HG03432 (cell line): ENCODE results near the gene RIC8B.
"Not testable (repeated sequence)": the region's sequence is repeated elsewhere in the genome, so short reads cannot be mapped to it uniquely, and the experiment has no call there.

ENCODE experiments used
- ATAC-seq: cut with Tn5 transposase; IDR thresholded peaks from one replicate; pipeline ENCODE4 v1.9.1; 2021; ENCODE audit warnings: mild to moderate bottlenecking, moderate library complexity; ENCODE audit not compliant: unreplicated experiment

Gene RIC8B, protein sequence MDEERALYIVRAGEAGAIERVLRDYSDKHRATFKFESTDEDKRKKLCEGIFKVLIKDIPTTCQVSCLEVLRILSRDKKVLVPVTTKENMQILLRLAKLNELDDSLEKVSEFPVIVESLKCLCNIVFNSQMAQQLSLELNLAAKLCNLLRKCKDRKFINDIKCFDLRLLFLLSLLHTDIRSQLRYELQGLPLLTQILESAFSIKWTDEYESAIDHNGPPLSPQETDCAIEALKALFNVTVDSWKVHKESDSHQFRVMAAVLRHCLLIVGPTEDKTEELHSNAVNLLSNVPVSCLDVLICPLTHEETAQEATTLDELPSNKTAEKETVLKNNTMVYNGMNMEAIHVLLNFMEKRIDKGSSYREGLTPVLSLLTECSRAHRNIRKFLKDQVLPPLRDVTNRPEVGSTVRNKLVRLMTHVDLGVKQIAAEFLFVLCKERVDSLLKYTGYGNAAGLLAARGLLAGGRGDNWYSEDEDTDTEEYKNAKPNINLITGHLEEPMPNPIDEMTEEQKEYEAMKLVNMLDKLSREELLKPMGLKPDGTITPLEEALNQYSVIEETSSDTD

DNA sequence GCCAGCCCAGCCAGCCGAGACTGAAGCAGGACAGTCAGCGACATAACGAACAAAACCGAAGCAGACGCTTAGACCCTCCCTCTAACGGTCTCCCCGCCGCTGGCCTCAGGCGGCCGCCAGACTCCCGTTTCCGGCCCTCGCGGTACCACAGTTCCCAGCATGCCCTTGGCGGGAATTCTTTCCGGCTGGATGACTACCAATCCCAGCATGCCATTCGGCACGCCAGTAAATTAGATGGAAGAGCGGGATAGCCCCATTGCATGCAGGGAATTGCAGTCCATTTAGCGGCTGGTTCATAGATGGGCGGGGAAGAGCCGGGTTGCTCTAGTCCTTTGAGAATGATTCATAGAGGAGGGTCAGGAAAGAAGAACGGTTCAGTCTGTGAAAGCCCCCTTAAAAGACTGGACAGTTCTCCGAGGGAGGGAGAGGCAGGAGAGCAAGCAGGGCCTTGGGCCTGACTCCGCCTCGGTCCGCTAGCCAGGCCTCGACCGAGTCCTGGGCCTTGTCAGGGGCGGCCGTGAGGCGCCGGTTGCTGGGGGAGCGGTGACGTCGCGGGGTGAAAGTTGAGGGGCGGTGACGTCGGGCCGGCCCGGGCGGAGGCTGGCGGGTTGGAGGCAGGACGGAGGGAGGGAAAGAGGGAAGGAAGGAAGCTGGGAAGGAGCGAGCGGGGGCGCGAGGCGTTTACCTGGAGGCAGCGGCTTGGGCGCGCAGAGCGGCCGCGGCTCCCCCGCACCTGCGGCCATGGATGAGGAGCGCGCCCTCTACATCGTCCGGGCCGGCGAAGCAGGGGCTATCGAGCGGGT, at the start of gene RIC8B:
RIC8B (plus strand) TSS at position 678 of the 803 bp plus-strand sequence; CDS start at position 742, 64 bp downstream.
- peak; percentile 93 for ATAC-seq

DNA sequence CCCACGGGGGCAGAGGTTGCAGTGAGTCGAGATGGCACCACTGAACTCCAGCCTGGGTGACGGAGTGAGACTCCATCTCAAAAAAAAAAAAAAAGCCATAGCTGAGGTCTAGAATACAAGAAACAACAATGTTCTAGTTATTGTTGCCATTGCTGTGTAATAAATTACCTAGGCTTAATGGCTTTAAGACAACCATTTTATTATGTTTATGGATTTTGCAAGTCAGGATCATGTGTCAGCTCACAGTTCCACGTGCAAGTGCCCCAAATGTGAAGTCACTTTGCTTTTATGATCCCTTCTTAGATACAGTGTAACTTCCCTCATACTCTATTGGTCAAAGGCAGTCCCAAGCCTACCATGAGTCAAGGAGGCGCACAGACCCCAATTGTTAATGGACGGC, 49.5 kb upstream of the RIC8B start:
- ATAC-seq: no peak

DNA sequence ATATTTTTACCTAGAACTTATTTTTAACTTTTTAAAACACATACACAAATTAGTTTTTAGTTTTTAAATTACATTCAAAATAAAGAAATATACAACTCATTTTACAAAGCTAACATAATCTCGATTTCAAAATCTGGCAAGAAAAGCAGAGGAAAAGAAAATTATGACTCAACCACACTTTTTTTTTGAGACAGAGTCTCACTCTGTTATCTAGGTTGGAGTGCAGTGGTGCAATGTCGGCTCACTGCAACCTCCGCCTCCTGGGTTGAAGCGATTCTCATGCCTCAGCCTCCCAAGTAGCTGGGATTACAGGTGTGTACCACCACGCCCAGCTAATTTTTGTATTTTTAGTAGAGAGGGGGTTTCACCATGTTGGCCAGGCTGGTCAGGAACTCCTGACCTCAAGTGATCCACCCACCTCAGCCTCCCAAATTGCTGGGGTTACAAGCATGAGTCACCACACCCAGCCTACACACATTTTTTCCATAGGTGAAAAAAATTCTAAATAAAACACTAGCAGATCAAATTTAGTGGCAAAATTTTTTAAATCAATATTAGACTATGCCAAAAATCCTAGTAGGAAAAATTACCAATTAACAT, 47.8 kb upstream of the RIC8B start:
- ATAC-seq: not testable (repeated sequence)

DNA sequence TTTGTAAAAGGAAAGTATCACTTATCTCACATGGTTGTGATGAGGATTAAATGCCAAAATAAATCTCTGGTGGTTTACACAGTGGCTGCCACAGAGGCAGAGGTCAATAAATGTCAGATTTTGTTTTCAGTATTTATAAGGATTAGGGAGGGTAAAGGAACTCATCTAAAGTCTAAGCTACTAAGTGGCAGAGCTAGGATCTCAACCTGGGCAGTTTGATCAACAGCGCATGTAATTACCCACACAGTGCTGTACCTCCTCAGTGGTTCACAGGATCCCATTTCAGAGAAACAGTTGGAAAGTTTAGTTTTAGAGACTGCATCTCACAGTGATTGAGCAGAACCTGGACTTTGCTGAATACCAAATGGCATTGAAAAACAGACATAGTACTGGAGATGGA, 44.9 kb upstream of the RIC8B start:
- ATAC-seq: no peak

DNA sequence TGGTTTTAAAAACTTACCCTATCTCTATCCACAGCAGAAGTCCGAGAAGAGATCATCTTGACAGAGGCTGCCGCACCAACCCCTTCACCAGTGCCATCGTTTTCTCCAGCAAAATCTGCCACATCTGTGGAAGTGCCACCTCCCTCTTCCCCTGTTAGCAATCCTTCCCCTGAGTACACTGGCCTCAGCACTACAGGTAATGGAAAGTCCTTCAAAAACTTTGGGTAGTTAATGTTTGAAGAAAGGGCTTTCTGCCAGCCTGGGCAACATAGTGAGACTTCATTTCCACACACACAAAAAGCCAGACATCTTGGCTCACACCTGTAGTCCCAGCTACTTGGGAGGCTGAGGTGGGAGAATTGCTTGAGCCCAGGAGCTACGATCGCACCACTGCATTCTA, 41.6 kb upstream of the RIC8B start:
- ATAC-seq: no peak

DNA sequence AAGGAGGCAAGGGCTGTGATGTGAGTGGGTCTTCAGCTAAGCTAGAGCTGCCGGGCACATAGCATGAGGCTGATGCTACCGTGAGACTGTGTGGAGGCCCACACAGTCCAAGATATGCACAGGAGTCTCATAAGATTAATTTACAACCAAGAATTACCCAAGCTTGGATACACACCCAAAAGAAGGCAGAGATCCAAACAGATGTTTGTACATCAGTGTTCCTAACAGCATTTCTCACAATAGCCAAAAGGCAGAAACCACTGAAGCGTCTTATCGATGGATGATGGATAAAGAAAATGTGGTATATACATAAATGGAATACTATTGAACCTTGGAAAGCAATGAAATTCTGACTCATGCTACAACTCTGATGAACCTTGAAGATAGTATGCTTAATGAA, 40.8 kb upstream of the RIC8B start:
- no peak for ATAC-seq

DNA sequence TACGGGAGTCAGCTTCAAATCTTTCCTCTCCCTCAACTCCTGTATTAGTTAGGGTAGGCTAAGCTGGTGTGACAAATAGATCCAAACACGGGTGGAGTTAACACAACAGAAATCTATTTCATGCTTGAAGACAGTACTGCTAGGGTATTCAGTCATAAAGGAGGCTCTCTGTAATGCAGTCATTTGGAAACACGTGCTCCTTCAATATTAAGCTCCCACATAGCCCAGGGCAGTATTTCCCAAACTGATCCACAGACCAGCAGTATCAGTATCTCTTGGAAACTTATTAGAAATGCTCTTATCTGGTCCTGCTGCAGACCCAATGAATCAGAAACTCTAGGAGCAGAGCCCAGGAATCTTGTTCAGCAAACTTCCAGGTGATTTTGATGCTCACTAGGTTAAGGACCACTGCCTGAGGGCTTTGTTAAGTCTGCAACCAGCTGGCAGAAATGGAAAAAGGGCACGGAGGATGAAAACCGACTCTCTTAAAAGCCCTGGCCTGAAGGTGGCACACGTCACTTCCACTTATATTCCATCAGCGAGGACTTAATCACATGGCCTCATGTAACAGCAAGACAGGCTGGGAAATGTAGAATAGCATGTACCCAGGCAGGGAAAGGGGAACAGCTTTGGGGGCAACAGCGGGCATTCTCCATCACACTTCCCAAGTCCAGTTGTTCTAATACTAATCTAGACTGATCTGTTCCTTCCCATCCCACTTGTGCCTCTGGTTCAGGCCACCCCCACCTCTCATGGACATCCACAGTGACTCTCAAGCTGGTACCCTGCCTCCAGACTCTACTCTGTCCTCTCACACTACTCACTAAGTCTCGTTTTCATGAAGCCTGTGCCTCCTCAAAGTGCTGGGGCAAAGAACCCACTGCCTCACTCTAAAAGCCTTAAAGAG, 38.2 kb upstream of the RIC8B start:
- no peak for ATAC-seq

DNA sequence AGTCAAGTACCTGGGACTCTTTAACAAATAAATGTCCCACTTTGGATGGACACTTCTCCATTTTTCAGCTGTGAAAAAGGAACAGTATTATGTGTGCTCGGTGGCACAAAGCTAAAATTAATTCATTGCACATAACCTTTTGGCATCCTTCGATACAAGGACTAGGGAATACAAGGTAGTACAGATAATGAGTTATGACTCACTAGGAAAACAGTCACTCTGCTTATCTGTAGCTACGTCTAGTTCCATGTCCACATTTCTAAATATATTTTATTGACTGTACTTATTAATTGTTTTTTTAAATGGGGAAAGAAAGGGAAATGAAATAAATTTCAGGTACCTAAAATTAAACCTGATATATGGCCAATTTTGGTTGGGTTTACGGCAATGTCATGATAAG, 35.2 kb upstream of the RIC8B start:
- no peak for ATAC-seq

DNA sequence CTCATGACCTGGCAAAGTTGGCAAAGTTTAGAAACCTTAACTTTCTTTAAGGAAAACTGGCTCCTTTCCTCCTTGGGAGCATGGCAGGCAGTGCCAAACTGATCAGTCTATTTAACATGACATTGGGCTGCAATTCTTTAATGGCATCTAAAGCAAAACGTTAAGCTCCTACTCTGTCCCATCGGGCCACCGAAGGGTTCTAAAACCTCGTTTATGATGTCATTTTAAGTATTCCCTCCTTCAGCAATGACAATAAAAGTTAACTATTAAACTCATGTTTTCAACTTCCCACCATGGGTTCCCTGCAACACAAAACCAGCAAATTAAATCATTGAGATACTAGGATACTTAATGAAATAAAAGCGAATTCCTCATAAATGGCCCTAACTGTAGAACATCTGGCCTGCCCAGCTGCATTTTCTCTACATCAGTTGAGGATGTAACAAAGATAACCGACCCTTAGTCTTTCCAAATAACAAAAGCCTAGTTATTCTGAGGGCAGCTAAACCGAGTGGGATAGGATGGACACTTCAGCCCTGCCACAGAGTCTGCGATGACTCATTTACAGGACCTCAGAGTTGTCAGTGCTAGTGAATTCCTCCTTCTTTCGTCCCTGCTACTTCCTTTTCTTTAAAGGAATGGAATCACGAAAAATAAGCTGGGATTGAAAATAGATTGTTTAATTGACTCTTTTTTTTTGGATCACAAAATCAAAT, 34.5 kb upstream of the RIC8B start:
- ATAC-seq: no peak

DNA sequence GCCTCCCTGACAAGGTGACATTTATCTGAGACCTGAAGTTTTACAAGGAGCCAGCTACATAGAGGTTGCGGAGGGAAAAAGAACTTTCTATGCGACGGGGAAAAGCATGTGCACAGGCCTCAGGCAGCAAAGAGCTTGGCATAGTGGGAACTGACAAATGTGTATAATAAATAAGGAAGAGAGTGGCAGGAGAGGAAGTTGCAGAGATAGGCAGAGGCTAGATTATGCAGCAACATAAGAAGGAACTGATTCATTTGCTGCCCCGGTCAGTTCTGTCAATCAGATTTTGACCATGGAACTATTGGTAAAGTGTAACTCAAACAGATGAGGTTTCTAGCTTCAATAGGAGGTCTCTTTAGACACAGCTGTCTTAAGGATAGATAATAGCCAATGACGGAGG, 33.7 kb upstream of the RIC8B start:
- no peak for ATAC-seq

DNA sequence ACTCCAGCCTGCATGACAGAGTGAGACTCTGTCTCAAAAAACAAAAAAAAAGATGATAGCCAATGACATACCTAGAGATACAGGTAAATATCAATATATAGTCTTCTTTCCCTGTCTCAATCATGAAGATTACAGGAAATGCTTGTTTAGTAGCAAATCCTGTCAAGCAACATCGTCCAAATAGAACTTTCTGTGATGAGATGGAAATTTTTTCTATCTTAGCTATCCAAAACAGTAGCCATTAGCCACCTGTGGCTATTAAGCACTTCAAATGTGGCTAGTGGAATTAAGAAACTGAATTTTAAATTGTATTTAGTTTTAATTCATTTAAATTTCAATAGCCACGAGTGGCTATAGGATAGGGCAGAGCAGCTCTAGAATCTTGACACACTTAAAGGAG, 33.2 kb upstream of the RIC8B start:
- ATAC-seq: no peak

DNA sequence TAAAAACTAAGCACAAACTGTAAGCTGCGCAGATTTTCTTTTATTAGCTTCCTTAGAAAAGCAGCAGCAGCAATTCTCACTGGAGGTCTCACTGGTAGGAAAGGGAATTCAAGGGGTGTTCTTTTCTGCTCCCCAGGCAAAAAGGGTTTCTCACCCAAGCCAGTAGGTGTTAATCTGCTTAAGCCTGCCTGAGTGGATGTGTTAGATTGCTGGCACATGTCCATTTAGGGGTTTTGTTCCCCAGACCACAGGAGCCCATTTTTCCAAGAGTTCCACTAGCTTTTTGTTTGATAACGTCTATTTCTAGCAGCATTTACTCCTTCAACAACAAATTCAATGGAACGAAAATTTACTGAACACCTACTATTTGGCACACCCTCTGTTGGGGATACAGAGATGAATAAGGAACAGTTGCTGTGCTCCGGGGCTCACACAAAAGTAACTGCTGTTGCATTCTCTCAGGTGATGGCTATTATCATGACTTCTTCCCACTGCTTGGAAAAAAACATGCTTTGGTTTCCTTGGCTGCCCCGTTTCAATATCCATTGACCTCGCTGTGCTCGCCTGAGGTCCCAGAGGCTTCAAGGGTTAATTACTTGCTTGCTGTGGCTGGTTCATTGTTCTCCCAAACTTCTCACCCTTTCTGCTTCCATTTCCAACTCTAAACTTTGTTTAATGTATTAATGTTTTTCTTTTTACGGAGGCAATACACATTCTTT, 31.1 kb upstream of the RIC8B start:
- no peak for ATAC-seq

DNA sequence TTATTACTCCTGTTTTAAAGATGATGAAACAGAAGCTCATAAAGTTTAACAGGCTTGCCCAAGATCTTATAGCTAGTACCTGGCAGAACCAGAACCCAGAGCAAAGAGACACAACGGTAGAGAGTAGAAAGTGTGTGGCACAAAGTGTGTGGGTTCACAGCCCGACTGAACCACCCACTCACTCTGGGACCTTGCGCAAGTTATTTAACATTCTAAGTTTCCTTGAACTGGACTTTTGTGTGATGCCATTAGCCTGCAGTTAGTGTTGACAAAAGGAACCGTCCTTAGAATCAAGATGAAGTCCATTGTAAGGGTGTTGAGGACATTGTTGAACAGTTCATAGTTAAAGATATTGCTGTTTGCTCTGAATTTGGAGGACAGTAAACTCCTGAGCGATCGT, 29.9 kb upstream of the RIC8B start:
- ATAC-seq: no peak

DNA sequence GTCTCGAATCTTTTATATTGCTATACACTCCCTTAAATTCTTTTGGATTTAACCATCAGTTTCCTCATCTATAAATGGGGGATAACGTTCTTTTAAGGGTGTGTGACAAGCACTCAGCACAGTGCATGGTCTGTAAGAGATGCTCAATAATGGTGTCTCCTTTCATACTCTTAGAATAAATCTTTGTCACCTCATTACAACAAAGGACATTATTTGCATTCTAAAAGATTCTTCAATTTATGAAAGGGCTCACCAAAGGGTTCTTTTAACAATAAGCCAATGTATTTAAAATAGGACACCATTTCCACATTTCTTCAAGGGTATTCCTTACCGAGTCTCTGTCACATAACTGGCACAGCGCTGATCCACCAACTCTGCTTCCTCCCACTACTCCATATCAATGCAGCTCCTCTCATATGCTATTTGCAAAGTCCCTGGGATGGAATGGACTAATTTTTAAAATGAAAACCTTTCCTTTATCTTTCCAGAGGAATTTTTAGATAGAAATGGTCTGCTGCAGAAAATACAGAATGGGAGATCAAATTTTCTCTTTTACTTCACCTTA, 29.2 kb upstream of the RIC8B start:
- no peak for ATAC-seq

DNA sequence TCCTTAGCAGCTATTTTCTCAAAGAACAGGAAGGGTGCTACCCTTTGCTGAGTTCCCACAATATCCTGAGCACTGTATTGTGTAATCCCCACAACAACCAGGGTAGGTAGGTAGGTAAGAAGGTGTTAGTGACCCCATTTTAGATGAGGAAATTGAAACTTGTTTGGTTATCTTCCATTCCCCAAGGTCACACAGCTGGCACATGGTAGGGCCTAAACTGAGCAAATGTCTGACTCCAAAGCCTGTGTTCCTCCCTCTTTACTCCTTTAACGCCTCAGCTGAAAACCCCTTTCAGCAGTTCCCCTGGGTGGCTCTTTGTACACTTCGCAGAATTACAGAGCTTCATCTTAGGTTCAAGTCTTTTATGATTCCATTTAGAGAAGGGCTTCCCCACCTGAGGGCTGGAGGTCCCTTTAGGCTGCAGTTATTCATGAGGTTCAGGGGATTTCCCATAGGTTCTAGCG, 26.5 kb upstream of the RIC8B start:
- ATAC-seq: no peak

DNA sequence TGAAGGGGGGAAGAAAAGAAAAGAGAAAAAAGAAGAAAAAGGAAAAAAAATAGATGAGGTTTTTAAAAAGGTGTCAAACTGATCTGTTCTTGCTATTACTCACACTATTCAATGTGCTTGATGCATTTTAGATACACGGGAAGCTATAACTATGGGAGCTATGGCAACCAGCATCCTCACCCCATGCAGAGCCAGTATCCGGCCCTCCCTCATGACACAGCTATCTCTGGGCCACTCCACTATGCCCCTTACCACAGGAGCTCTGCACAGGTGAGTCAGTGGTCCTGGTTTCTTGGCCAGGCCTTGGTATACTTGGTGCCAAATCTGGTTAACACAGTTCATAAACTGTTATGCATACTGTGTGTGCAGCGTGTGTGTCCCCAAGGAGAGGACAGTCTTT, 24.0 kb upstream of the RIC8B start:
- no peak for ATAC-seq

DNA sequence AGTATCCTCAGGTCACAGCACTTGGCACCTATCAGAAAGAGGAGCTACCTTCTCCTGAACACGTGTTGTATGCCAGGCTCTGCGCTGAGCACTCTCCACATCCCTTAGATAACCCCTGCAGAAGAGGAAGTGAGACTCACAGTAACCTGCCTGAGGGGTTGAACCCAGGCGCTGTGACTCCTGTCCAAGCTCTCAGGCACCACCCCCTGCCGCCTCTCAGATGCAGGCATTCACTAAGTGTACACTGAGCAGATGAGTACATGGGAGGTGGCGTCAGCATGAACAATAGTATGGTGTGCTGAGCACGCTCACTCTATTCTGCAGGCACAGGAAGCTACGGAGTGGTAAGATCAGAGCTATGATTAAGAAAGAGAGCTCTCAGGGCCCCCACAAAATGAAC, 21.0 kb upstream of the RIC8B start:
- peak; percentile 99 for ATAC-seq

DNA sequence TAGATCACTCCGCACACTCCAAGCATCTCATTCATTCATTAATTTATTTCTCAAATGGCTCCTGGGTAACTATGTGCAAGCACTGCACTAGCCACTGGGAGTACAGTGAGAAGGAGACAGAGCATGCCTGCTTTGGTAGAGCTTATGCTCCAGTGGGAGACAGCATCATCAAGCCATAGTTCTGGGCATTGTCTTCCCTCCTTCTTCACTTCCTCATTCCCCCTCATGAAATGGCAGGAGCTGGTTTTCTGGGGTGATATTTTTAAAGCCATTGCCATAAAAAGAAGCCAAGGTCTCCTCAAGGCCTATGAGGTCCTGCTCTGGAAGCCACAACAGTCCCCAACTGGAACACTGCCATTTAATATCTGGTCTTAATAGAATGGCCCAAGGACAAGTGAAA, 20.2 kb upstream of the RIC8B start:
- no peak for ATAC-seq
